CD14-positive monocyte (primary cell): Measurements from ENCODE around the gene OR4D6. TPM values are rescaled to one million over a fixed set of nuclear protein-coding genes. Genes with fewer than 3 reads are reported as not detected.

Experiments
- DNase-seq, 3 donors: peaks; one replicate each; pipeline ENCODE4 v3.0.0-alpha.2; 2011 to 2022
- H2AFZ ChIP-seq: 2 replicates; pipeline ENCODE4 v1.6.0; 2012; ENCODE audit warnings: mild to moderate bottlenecking, low read depth, low read length, inconsistent platforms; ENCODE audit not compliant: insufficient read depth, poor library complexity, severe bottlenecking
- H3K27ac ChIP-seq, 2 donors: 1 replicate in 1 of 2; 2 replicates in 1 of 2; pipeline ENCODE4 v1.5.1; 2012 to 2013; ENCODE audit warnings: low read length in 2 of 2, control low read depth in 1 of 2, inconsistent platforms in 1 of 2, low read depth in 1 of 2, mild to moderate bottlenecking in 1 of 2
- H3K27me3 ChIP-seq, 2 donors: one replicate each; pipeline versions ENCODE4 v1.6.0 to v1.6.1; 2011 to 2013; ENCODE audit warnings: low read length in 2 of 2; ENCODE audit not compliant: control insufficient read depth in 2 of 2, insufficient read depth in 2 of 2
- H3K36me3 ChIP-seq, 2 donors: replicated peaks in 1 of 2; 1 replicate in 1 of 2; 2 replicates in 1 of 2; pipeline versions ENCODE4 v1.5.1 to v1.6.1; 2012 to 2013; ENCODE audit warnings: low read length in 2 of 2, control low read depth in 1 of 2, inconsistent platforms in 1 of 2, mild to moderate bottlenecking in 1 of 2; ENCODE audit not compliant: insufficient read depth in 2 of 2, control insufficient read depth in 1 of 2
- H3K4me1 ChIP-seq, 2 donors: 1 replicate in 1 of 2; 2 replicates in 1 of 2; pipeline versions ENCODE4 v1.5.1 to v1.6.1; 2012 to 2013; ENCODE audit warnings: low read length in 2 of 2, control low read depth in 1 of 2, inconsistent platforms in 1 of 2, mild to moderate bottlenecking in 1 of 2, moderate library complexity in 1 of 2; ENCODE audit not compliant: insufficient read depth in 2 of 2, control insufficient read depth in 1 of 2
- H3K4me2 ChIP-seq: replicated peaks from 2 replicates; pipeline ENCODE3; 2012; ENCODE audit warnings: low read length, moderate library complexity, mild to moderate bottlenecking; ENCODE audit not compliant: poor library complexity, severe bottlenecking; ENCODE audit errors: extremely low read depth
- H3K4me3 ChIP-seq, 3 experiments: fragments of 200-600 bp in 1 of 3; sonication (generic) in 1 of 3; replicated peaks in 1 of 3; 1 replicate in 2 of 3; 2 replicates in 1 of 3; pipeline ENCODE4 v1.5.1; 2011 to 2013; ENCODE audit warnings: low read length in 3 of 3, mild to moderate bottlenecking in 3 of 3, control low read depth in 2 of 3, low read depth in 2 of 3, inconsistent platforms in 1 of 3, moderate library complexity in 1 of 3
- H3K79me2 ChIP-seq: 2 replicates; pipeline ENCODE4 v1.6.0; 2012; ENCODE audit warnings: mild to moderate bottlenecking, control low read depth, inconsistent platforms, low read length, moderate library complexity; ENCODE audit not compliant: insufficient read depth
- H3K9ac ChIP-seq: 2 replicates; pipeline ENCODE4 v1.6.0; 2017; ENCODE audit warnings: low read length, mild to moderate bottlenecking; ENCODE audit not compliant: insufficient read depth, poor library complexity, severe bottlenecking
- H3K9me3 ChIP-seq, 2 donors: replicated peaks in 1 of 2; 1 replicate in 1 of 2; 2 replicates in 1 of 2; pipeline versions ENCODE4 v1.5.1 to v1.6.1; 2012 to 2013; ENCODE audit warnings: low read length in 2 of 2, control low read depth in 1 of 2; ENCODE audit not compliant: control insufficient read depth in 1 of 2, insufficient read depth in 1 of 2
- H4K20me1 ChIP-seq: 2 replicates; pipeline ENCODE4 v1.6.0; 2012; ENCODE audit warnings: mild to moderate bottlenecking, low read length, control low read depth, moderate library complexity; ENCODE audit not compliant: insufficient read depth
- H3K27ac Mint-ChIP-seq, 7 donors: one replicate each; pipeline ENCODE4 v1.8.0; 2020; ENCODE audit warnings: mild to moderate bottlenecking in 7 of 7, mixed read lengths in 7 of 7, moderate library complexity in 6 of 7, inconsistent platforms in 2 of 7
- H3K27me3 Mint-ChIP-seq, 3 donors: one replicate each; pipeline ENCODE4 v1.8.0; 2021 to 2022; ENCODE audit warnings: low read depth in 3 of 3, mild to moderate bottlenecking in 3 of 3, mixed read lengths in 3 of 3, moderate library complexity in 3 of 3, inconsistent platforms in 1 of 3
- H3K36me3 Mint-ChIP-seq, 2 donors: one replicate each; pipeline ENCODE4 v1.8.0; 2020; ENCODE audit warnings: mixed read lengths in 2 of 2, inconsistent platforms in 1 of 2, mild to moderate bottlenecking in 1 of 2
- H3K4me1 Mint-ChIP-seq: one replicate; pipeline ENCODE4 v1.8.0; 2020; ENCODE audit warnings: mild to moderate bottlenecking, mixed read lengths
- H3K4me3 Mint-ChIP-seq, 2 donors: one replicate each; pipeline ENCODE4 v1.8.0; 2020; ENCODE audit warnings: mild to moderate bottlenecking in 2 of 2, mixed read lengths in 2 of 2, moderate library complexity in 1 of 2
- H3K9me3 Mint-ChIP-seq, 7 donors: one replicate each; pipeline ENCODE4 v1.8.0; 2020 to 2022; ENCODE audit warnings: mixed read lengths in 7 of 7, mild to moderate bottlenecking in 6 of 7, moderate library complexity in 6 of 7, inconsistent platforms in 2 of 7
- CTCF ChIP-seq: fragments of 200-600 bp; IDR thresholded peaks from one replicate; pipeline ENCODE4 v1.8.0; 2022; ENCODE audit warnings: antibody characterized with exemption, mild to moderate bottlenecking
- WGBS: methylation state at CpG from one replicate; pipeline ENCODE4 v1.1.5; 2013; ENCODE audit warnings: missing lambda C conversion rate; ENCODE audit not compliant: insufficient coverage; 5-methylcytosine and 5-hydroxymethylcytosine counted together
- intact Hi-C, 2 donors: fragments of 100-400 bp; cut with micrococcal nuclease; formaldehyde crosslinking; loops; one replicate each; pipeline versions ENCODE4 v1.15.0 to v1.15.1; 2023
- polyA plus RNA-seq, 3 donors: library from polyadenylated mRNA; depleted of rRNA in 1 of 3; unstranded in 2 of 3; stranded (reverse) in 1 of 3; fragments of 300-500 nt in 2 of 3; fragments of >200 nt in 1 of 3; fragmentation: Illumina TruSeq in 2 of 3; gene quantifications; 1 replicate in 2 of 3; 2 replicates in 1 of 3; pipeline ENCODE4 v1.2.3, GENCODE V29; 2012 to 2021

The OR4D6 gene
- polyA plus RNA-seq, 3 donors, result not detected

GRCh38 chr11:59417023-59417422 lies 39.7 kb upstream of the OR4D6 start:
- Mint-ChIP-seq H3K27me3 (peaks cover 1 to 3% (median 1%) of the 10 kb centered on the region in 3 donors), H3K4me3 (no peak overlapping the region), H3K36me3 (no peaks in the 10 kb centered on the region), H3K4me1 (peaks cover 16% of the 10 kb centered on the region), H3K9me3 (peaks cover 0 to 5% (median 0%) of the 10 kb centered on the region in 7 donors), H3K27ac (peak overlapping the region in 1 of 7 donors; percentile 46)
- H3K4me1 ChIP-seq, result peaks cover 8 to 12% of the 10 kb centered on the region in 2 donors
- no peaks in the 10 kb centered on the region for H3K27me3 ChIP-seq
- H3K4me2 ChIP-seq, result no peak overlapping the region
- no peak for DNase-seq
- WGBS, result 43% methylated on average over 4 of the region's 5 CpGs
- no peak overlapping the region for H3K9ac ChIP-seq
- no peaks in the 10 kb centered on the region for H3K36me3 ChIP-seq
- H4K20me1 ChIP-seq, result no peaks in the 10 kb centered on the region
- no peak overlapping the region for H2AFZ ChIP-seq
- H3K27ac ChIP-seq, result no peak overlapping the region
- no peaks in the 10 kb centered on the region for H3K79me2 ChIP-seq
- no peaks in the 10 kb centered on the region for H3K9me3 ChIP-seq
- H3K4me3 ChIP-seq, result no peak overlapping the region
- no peak for TF ChIP-seq CTCF
- intact Hi-C loops, result no loop called here

- Mint-ChIP-seq H3K27ac (no peak overlapping the region), H3K4me1 (peaks cover 9% of the 10 kb centered on the region), H3K27me3 (peaks cover 1 to 5% (median 1%) of the 10 kb centered on the region in 3 donors), H3K4me3 (no peak overlapping the region), H3K9me3 (peaks cover 0 to 5% (median 0%) of the 10 kb centered on the region in 7 donors), H3K36me3 (no peaks in the 10 kb centered on the region)
- WGBS, result 86% methylated on average over 1 of the region's 2 CpGs
- Histone ChIP-seq H3K4me2 (no peak overlapping the region), H3K27ac (no peak overlapping the region), H3K79me2 (no peaks in the 10 kb centered on the region), H3K4me3 (no peak overlapping the region), H3K36me3 (no peaks in the 10 kb centered on the region), H3K9me3 (no peaks in the 10 kb centered on the region), H3K9ac (no peak overlapping the region), H2AFZ (no peak overlapping the region), H3K4me1 (peaks cover 4 to 6% of the 10 kb centered on the region in 2 donors), H3K27me3 (no peaks in the 10 kb centered on the region), H4K20me1 (no peaks in the 10 kb centered on the region)
- no peak for TF ChIP-seq CTCF
- intact Hi-C loops, result no loop called here
- DNase-seq, result no peak
Measured at GRCh38 chr11:59418156-59418555, 38.6 kb upstream of the OR4D6 start.
